SK-N-MC (cell line): ENCODE results near the gene PDE4C.

Experiments
- EZH2 ChIP-seq: fragments of 200-600 bp; sonication (generic); IDR thresholded peaks from one replicate; pipeline ENCODE4 v1.6.1; 2017; ENCODE audit warnings: antibody characterized with exemption
- FOXP2 ChIP-seq: optimal IDR thresholded peaks from 2 replicates; pipeline ENCODE3; 2011; ENCODE audit warnings: mild to moderate bottlenecking, moderate library complexity; ENCODE audit not compliant: insufficient read depth; ENCODE audit errors: extremely low read length, control extremely low read depth
- POLR2AphosphoS5 ChIP-seq: IDR thresholded peaks from 2 replicates; pipeline ENCODE4 v1.6.1; 2012; ENCODE audit warnings: mild to moderate bottlenecking, low read depth, low read length, borderline replicate concordance

GRCh38 chr19:18231775-18232174 lies 5.5 kb upstream of the PDE4C start:
- TF ChIP-seq EZH2 (no peak), POLR2AphosphoS5 (no peak), FOXP2 (no peak)
